ENCODE measurements around the gene CDKL5.
"Not testable (repeated sequence)": the region's sequence is repeated elsewhere in the genome, so short reads cannot be mapped to it uniquely, and the experiment has no call there.

CDKL5 gene

DNA sequence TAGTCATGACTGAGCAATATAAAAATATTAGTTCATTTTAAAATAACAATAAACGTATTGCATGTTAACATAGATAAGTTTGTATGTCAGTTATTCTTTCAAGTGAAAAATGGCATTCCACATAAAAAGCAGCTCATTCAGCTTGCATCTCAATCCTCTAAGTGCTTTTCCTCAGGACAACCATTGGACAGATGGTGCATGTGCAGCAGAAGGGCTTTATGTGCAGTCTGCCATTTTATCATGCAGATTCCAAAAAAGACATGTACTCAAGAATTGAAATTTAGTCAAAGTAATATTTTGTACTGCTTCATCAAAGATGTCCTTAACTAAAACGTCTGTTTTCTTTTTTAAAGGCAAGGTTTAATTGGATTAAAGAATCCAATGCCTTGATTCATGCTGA lies 153.1 kb downstream of the CDKL5 start:
- DNase-seq: no peak

DNA sequence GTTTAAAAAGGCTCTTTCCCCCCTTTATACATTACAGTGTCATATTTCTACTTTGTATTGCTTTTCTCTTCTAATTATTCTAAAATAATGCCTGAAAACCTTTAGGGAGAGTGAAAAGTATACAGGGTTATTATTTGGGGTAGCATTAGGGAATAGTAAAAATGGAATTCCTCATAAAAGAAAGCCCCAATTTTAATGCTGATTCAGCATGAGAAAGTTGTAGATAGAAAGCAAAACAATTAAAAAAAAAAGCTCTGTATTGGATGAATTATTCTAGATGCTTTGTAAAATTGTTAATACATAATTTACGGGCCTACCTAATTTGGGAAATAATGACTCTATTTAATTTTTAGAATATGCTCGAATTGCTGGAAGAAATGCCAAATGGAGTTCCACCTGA lies 154.1 kb downstream of the CDKL5 start:
- no peak for DNase-seq

DNA sequence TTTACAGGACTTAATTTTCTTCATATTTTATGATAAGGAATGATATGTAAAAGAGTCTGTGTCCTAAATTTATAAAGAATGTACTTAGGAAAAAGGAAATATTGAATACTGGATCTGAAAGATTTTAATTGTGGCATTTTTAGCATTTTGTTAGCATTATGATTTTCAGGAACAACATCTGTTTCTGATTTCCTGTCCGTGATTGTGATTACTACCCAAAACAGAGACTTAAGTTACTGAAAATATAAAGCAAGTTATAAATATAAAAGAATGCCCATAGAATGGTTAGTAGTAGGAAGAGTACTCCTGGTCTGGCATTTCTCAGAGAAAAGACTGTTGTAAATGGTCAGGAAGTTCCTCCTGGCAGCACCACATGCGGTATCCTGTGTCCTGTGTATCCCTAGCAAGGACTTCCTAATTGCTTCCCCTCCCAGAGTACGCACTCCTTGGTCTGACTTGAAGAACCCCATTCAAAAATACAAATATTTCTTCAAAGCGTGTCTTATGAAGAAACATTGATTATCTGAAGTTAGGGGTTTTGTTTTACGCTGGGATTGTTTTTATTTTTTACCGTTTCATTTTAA lies 157.6 kb downstream of the CDKL5 start:
- DNase-seq: no peak

DNA sequence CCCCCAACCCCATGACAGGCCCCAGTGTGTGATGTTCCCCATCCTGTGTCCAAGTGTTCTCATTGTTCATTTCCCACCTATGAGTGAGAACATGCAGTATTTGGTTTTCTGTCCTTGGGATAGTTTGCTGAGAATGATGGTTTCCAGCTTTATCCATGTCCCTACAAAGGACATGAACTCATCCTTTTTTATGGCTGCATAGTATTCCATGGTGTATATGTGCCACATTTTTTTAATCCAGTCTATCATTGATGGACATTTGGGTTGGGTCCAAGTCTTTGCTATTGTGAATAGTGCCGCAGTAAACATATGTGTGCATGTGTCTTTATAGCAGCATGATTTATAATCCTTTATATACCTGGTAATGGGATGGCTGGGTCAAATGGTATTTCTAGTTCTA lies 163.9 kb downstream of the CDKL5 start:
- not testable (repeated sequence) for DNase-seq

DNA sequence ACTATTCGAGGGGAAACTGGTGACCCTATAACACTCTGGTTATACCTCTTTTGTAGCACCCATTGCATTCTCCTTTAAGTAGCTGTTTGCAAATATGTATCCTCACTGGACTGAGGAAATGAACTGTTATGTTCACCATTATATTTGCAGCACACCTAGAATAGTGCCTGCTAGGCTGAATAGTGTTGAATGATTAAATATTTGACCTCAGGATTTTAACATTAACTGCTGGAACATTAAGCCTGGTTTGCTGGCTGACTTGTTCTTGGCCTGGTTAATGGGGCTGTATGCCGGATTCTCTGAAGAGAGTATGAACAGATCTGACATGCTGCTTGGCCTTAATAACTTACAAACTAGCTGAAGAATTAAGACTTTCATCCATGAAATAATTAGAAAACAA lies 166.4 kb downstream of the CDKL5 start:
- DNase-seq: no peak

DNA sequence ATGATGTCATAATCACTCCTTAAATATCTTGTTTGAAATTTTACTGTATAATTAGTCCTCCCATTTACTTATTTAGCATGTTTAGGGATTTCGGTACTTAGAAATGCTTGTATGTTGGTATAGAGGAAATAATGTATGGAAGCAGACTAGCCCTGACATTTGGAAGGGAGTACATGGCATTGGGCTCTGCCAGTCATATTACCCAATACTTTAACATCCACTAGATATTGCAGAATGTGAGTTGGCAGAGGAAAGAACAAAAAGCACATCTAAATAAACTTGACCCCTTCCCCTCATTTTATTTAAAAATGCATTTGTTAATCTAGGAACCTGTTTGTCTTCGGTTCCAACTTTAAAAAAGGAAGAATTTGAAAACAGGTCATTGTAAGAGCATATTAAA lies 168.7 kb downstream of the CDKL5 start:
- no peak for DNase-seq

DNA sequence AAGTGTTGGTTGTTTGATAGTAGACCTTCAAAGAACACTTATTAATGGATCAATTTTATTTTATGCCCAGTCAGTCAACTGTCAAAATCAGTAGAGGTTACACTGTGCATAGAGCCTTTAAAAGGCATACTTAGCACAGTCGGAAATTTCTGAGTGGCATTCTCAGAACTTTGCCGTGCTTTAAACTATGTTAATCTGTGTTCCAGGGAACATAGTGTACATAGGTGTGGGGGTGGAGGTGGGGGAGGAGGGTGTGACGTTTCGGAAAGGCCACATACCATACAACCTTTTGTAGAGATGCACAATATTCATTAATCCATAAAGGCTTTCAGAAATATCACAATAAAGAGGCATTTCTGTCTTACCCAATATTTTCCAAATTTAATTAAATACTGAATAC lies 170.7 kb downstream of the CDKL5 start:
- DNase-seq: no peak

DNA sequence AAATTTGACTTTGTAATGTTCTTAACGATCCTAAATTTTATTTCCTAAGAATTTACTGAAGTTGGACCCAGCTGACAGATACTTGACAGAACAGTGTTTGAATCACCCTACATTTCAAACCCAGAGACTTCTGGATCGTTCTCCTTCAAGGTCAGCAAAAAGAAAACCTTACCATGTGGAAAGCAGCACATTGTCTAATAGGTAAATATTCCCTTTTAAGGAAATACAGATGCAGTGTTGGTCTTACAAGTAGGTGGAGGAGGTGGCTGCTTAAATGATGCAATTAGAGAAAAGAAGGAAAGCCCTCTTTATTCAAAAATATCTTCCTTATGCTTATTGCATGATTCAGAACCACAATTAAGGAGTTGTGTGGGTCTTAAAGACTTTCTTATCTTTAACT lies 173.0 kb downstream of the CDKL5 start:
- no peak for DNase-seq

DNA sequence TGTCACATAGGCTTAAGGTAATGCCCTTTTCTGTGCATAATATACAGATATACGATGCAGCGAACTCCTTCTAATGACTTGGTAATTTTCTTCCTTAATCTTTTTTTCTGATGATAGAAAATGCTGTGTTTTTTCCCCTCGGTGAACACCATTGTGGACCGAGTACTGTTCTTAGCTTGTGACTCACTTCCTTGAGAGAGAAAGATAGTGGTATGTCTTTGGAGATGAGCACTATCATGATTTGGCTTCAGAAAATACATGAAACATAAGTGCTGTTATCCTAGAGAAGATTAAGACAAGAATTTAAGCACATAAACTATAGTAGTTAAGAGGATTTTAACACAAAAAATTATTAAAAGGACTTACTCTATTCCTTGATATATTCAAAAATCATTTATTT lies 182.6 kb downstream of the CDKL5 start:
- DNase-seq: no peak

DNA sequence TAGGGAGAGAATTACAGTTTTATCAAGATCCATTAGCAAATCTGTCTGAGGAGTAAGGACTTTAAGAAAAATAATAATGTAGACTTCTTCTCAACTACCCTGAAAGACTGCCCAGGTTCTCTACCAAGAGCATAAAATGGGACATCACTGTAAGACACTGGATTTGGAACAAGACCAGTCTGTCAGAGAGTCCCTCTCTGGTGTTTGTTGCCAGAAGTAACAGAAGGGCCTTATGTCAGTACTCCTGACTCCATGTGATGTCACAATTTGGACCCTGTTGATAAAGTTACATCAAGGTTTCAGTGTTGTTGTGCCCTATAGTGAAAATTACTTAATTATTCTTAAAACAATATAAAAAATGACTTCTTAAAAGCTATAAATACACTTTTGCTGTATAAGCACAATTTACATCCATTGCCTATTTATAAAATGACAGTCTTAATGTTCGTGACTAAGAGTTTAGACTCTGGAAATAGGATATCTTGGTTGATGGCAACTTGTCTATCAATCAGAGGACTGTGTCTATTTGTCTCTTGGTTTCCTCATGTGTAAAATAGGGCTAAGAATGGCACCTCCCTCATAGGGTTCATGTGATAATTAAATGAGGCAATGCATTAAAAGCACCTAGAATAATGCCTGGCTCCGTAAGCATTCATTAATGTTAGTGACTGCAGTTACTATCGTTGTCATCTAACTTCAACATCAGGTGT lies 188.7 kb downstream of the CDKL5 start:
- no peak for DNase-seq

DNA sequence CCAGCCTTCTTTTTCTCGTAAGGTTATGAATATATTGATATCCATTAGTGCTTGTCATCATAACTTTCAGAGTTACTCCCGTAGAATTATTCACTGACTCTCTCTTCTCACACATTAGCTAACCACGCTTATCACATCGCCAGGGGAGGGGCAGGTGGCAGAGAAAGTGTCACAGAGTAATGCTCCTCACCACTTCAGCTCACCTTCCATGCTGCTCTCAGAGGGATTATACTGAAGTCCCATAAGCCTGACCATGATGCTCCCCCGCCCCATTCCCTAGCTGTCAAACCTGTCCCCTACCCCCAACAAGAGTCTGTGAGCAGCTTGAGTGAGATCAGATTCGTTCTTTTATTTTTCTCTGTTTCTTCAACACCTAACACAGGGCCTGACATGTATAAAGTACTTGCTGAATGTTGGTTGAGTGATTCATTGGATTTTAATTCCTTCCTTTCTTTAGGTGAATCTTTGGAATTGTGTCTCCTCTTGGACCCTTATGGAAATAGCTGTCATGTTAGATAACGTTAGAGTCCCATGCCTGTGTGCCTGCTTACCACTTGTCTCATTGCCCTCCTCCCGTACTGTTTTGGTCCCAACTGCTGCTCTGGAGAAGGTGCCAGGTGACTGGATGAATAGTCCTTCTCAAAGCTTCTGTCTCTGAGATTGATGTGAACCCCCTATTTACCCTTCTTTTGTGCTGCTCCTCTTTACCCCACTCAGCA lies 191.4 kb downstream of the CDKL5 start:
- no peak for DNase-seq

DNA sequence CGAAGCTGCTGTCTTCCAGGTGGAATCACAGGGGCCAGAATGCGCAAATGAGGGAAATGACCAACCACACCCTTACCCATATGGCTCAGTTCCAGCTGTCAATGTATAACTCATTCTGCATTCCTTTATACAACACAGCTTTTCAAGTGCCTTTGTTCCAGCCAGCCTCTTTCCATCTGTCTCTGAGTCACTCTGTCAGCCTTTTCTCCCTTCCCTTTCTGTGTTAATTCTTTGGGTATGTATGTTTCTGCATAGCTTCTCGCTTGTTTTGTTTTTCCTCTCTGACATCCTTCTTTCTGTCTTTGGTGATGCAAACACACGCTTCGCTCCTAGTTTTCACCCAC lies 192.0 kb downstream of the CDKL5 start:
- DNase-seq: no peak

DNA sequence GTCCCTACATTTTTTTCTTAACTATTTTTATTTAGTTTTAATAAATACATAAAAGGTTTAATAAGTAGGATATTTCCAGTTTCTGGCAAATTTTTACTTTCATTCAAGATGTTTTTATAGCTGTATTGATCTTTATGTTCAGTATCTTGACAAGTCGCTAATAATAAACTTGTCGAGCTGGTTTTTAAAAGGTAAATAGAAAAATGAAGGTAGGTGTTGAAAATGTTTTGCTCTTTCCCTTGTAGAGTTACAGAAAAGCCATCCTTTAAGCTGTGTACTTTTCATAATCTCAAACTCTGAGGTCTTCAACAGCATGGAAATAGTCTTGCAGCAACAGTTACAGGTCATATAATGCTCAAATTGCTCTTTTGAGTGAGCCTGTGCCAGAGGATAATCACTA lies 193.9 kb downstream of the CDKL5 start:
- DNase-seq: no peak

DNA sequence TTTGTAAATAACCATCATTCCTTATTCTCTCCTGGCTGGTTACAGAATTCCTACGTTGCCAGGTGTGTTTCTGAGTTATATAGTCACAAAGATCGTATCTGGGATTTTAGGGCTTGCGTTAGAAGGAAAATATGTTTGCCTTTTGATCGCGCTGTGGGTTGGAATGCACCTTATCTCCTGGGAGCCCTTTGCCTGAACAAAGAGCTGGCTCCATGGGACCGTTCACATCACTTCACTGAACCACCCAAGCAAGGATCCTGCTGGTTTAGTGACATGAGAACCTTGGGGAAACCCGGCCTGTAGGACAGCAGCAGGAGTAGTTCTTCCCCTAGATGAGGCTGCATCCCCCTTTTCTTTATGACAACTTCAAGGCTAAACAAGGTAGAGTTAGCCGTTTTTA lies 194.9 kb downstream of the CDKL5 start:
- no peak for DNase-seq

DNA sequence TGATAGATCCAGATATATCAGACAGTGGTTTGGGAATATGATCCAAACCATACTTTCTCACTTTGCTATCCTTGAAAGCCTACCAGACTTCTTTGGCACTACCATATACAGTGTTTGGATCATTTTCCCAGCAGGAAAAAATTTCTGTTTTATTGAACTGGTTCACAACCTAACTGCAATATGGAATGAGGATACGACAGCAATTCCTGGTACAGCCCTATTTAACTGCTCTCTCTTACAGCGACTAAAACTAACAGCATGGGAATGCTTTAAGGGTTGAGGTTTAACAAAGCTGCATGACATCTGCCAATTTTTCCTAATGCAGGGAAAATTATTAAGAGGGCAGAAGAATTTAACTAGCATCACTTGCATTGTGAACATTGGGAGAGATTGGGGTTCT lies 199.2 kb downstream of the CDKL5 start:
- no peak for DNase-seq

DNA sequence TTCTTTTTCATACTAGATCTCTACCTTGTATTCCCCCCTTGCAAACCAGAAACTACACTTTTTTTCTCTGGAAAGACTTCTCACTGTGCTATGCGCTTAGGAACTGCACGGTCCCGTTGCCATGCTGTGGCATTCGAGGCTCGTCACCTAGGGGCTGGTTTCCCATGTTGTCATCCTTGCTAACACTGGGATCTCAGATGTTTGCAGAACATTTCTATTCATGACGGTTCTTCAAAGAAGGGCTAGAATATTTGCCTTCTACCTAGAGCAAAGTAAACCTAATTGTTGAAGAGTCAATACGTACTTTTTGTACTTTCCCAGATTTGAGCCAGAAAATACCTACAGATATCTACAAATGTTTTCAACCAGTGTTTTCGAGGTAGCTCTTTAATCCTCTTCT lies 205.5 kb downstream of the CDKL5 start:
- DNase-seq: no peak

DNA sequence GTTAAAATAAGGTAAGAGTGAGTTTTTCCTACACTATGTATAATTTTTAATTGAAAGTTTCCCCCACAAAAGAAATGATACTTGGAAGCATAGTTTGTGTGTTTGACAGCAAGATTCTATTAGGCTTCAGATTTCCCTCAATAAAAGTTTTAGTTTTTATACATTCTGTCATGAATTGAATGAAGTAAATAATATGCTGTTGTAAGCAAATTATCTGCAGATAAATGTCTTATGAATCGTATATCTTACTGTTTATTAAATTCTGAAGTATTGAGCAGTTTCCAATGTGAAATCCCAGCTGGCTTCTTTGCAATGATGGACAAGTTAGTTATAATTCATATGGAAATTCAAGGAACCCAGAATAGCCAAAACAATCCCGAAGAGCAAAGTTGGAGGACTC lies 213.0 kb downstream of the CDKL5 start:
- no peak for DNase-seq

DNA sequence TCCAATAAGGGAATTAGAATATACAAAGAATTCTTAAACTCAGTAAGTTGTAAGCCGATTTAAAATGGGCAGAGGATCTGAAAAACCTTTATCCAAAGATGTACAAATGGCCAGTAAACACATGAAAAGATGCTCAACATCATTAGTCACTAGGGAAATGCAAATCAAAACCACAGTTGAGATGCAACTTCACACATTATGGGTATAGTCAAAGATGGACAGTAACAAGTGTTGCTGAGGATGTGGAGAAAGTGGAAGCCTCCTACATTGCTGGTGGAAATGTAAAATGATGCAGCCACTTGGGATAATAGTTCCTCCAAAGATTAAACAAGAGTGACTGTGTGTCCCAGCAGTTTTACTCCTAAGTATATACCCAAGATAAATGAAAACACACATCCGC lies 213.9 kb downstream of the CDKL5 start:
- no peak for DNase-seq

DNA sequence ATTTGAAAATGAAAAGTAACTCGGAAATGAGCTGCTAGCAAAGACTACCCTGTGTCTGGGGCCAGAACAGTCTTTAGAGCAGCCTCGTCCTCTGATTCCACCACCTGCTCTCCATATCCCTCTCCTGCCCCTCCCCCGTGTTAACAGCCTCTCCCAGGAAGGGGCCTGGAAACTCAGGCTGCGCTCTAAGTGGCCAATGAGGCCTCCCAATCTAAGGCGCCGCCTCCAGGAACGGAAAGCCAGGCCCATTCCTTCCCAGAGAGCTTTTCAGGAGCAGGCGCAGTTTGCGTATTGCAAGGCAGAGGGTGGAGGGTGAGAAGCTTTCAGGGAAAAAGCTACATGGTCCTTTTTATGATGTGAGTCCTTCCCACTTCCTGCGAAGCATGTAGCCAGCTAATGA lies 215.3 kb downstream of the CDKL5 start:
- no peak for DNase-seq

DNA sequence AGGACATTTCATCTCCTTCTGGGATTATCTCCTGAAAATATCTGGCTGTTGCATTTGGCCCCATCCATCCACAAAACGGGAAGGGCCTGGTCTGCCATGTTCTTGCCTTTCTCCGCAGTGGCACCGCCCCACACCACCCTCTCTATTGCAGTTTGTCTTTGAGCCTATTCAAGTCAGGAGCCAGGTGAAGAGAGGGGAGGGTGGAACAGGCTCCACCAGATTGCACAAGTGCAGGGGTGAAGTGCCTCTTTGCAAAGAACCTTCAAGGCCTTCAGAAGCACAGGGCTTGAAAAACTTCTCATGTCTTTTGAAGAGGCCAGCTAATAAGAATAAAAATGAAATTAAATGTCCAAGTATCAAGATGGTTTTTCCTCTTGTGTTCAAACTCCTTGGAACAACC lies 217.8 kb downstream of the CDKL5 start:
- no peak for DNase-seq

DNA sequence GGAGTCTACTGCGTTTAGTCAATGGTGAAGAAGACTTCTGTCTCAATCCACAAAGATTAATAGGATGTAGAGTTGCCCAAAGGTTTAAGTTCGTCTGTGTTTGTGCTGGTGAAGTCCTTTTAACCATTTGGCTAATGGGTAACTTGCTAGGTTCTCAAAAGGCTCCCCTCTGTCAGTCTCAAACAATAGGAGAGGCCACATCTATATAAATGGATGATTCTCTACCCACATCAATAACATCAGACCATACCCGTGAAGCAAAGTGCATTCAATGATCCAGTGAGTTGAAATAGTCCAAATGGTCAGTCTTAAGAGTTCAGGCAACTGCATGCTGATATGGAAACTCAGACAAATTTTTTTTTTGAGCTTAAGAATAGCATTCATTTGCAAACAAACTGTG lies 218.4 kb downstream of the CDKL5 start:
- no peak for DNase-seq

DNA sequence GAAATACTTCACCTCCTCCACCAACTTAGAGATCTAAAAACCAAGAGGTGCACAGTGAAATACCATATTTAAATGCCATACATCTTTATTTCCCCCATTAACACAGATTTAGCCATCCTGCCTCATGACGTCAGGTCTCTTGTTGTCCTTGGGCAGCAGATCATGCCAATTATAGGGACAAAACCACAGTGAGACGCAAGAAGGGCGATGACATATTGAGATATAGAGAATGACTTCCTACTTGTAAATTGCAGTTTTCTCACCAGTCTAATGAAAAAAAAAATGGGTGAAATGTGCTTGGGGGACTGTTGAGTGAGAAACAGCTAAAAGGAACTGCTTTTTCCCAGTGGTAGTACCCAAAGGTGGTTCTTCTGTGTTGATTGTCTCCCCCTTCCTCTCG lies 222.2 kb downstream of the CDKL5 start:
- DNase-seq: no peak

DNA sequence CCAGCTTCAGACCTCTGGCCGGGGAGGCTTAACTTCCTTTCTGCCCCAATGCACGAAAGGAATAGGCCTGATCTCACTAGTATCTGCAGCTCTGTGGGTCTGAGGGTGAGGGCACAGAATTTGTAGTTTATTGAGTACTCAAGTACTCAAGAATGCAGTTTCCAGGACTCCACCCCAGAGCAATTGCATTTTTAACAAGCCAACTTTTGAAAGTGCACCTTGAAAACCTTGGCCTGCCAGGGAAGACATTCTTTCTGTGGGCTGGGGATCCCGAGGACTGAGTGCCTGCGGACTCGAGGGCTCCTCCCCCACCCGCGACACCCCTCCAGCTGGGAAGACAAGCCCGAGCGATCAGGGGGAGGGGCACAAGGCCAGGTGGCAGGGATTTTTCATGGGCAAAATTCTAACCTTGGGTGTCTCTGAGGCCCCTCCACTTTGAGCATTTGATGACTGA lies 224.1 kb downstream of the CDKL5 start:
- DNase-seq: no peak

DNA sequence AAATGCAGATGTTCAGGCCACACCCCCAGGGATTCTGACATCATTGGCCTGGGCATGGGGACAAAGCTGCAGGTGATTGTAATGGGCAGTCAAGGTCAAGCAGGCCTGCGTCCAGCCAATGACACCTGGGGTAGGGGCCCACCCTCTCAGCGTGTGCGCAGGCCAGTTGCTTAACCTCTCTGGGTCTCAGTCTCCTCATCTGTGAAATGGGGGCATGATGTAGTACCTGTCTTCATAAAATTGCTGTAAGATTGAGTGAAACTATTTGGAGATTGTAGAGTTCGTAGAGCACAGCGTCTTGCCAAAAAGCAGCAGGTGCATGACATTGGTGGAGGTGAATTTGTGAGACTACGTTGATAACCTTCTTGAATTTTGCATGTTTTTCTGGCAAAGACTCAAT lies 225.3 kb downstream of the CDKL5 start:
- no peak for DNase-seq

DNA sequence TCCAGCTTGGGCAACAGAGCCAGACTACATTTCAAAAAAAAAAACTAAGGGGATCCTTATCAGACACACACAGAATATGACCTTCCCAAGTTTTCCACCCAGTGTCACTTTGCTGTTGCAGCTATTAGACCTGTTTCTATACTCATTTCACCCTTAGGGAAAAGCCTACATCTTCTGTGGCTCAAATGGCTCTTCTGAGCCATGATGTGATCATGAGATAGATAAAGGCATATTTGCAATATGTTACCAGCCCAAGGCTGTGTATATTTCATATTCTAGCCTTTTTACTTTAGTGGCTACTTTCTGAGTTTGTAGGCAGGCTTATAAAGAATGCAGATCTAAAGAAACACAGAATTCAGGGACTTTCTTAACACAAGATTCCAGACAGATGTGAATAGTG lies 227.2 kb downstream of the CDKL5 start:
- DNase-seq: no peak

All from midbrain (tissue), 1 donor.